C4-2B (cell line): ENCODE measurements around the gene CYP46A1.

ENCODE experiments used
- CTCF ChIP-seq: fragments of 450-650 bp; conservative IDR thresholded peaks from 2 replicates; pipeline ENCODE4 v1.5.1; 2017; ENCODE audit warnings: mild to moderate bottlenecking
- ZFX ChIP-seq: fragments of 450-650 bp; IDR thresholded peaks from 2 replicates; pipeline ENCODE4 v1.6.1; 2017

GRCh38 chr14:99659333-99659741, 24.8 kb upstream of the CYP46A1 start:
- no peak for TF ChIP-seq CTCF
- no peak for TF ChIP-seq ZFX
